A549 (cell line): ENCODE data around the gene COL5A2. TPM values are rescaled to one million over a fixed set of nuclear protein-coding genes. Genes with fewer than 3 reads are reported as not detected.
A peak's percentile ranks its signal among the peaks of the same experiment; 100 is the strongest.

Experiments
- ATAC-seq, 2 experiments: fragments of 200-7000 bp in 1 of 2; fragments of >200 bp in 1 of 2; cut with Nextera tagmentation in 1 of 2; cut with Tn5 transposase in 1 of 2; 3 replicates each; pipeline versions ENCODE4 v1.8.0 to v1.9.1; 2018 to 2020; ENCODE audit warnings: mild to moderate bottlenecking in 1 of 2, moderate library complexity in 1 of 2
- CTCF ChIA-PET: fragments of 300-600 bp; sonication (Branson Sonifier 250); formaldehyde crosslinking; extraction: SDS; loops from one replicate; lab custom pipeline; 2021; ENCODE audit warnings: antibody characterized with exemption, inconsistent platforms; lab: Yijun Ruan, JAX
- POLR2A ChIA-PET: fragments of 350-600 bp; formaldehyde crosslinking; extraction: SDS; loops from one replicate; lab custom pipeline; 2021; ENCODE audit warnings: antibody characterized with exemption, inconsistent platforms; lab: Yijun Ruan, JAX
- DNase-seq, 2 experiments: peaks; one replicate each; pipeline versions ENCODE4 v3.0.0 to v3.0.0-alpha.2; 2011 to 2016; ENCODE audit warnings: low read depth in 1 of 2, low spot score in 1 of 2
- FAIRE-seq: peaks from 2 replicates; lab custom pipeline; 2011; peaks lifted over from hg19 to GRCh38; lab: Jason Lieb, UNC
- H3K27ac ChIP-seq, 2 experiments: fragments of >200 bp; sonication (Bioruptor Twin); formaldehyde crosslinking; 3 replicates each; pipeline ENCODE4 v1.5.1; 2016 to 2017
- H3K4me1 ChIP-seq: fragments of >200 bp; sonication (Bioruptor Twin); formaldehyde crosslinking; 3 replicates; pipeline ENCODE4 v1.6.1; 2016
- H3K4me2 ChIP-seq: fragments of >200 bp; sonication (Bioruptor Twin); formaldehyde crosslinking; 3 replicates; pipeline ENCODE4 v1.6.1; 2016
- H3K4me3 ChIP-seq: fragments of >200 bp; sonication (Bioruptor Twin); formaldehyde crosslinking; 3 replicates; pipeline ENCODE4 v1.5.1; 2016
- H3K9me3 ChIP-seq: fragments of >200 bp; sonication (Bioruptor Twin); formaldehyde crosslinking; 3 replicates; pipeline ENCODE4 v1.6.1; 2016
- CEBPB ChIP-seq, 2 experiments: fragments of >200 bp in 1 of 2; sonication (Bioruptor Twin) in 1 of 2; formaldehyde crosslinking in 1 of 2; IDR thresholded peaks; 2 replicates each; pipeline ENCODE4 v1.6.1; 2012 to 2016
- CHD2 ChIP-seq: fragments of 150-350 bp; IDR thresholded peaks from 2 replicates; pipeline ENCODE4 v1.6.1; 2014; ENCODE audit warnings: low read length; ENCODE audit not compliant: partially characterized antibody
- EHMT2 ChIP-seq: fragments of 200-600 bp; sonication (generic); IDR thresholded peaks from 2 replicates; pipeline ENCODE4 v1.6.1; 2016; ENCODE audit warnings: antibody characterized with exemption, low read depth, mild to moderate bottlenecking, moderate library complexity
- ESRRA ChIP-seq: fragments of 150-350 bp; IDR thresholded peaks from 2 replicates; pipeline ENCODE4 v1.6.1; 2014; ENCODE audit warnings: mild to moderate bottlenecking, low read length, borderline replicate concordance
- FOSB ChIP-seq: fragments of 250-450 bp; sonication (Bioruptor Pico); IDR thresholded peaks from 2 replicates; pipeline ENCODE4 v1.5.0; 2020; ENCODE audit warnings: mild to moderate bottlenecking, moderate library complexity
- FOSL2 ChIP-seq, 2 experiments: fragments of 450-650 bp in 1 of 2; fragments of >200 bp in 1 of 2; sonication (Bioruptor Twin) in 1 of 2; formaldehyde crosslinking; IDR thresholded peaks; 2 replicates each; pipeline versions ENCODE4 v1.5.0 to v1.6.1; 2016 to 2020; ENCODE audit warnings: mild to moderate bottlenecking in 1 of 2, moderate library complexity in 1 of 2
- FOXS1 ChIP-seq: fragments of 250-450 bp; sonication (Bioruptor Pico); IDR thresholded peaks from 2 replicates; pipeline ENCODE4 v1.5.0; 2020; ENCODE audit warnings: mild to moderate bottlenecking, moderate library complexity
- GATA3 ChIP-seq: IDR thresholded peaks from 2 replicates; pipeline ENCODE4 v1.6.1; 2012; ENCODE audit warnings: borderline replicate concordance
- HDAC2 ChIP-seq: fragments of 200-600 bp; sonication (generic); IDR thresholded peaks from 2 replicates; pipeline ENCODE4 v1.6.1; 2016
- HOXA7 ChIP-seq: fragments of 250-450 bp; sonication (Bioruptor Pico); IDR thresholded peaks from 2 replicates; pipeline ENCODE4 v1.5.0; 2020; ENCODE audit warnings: mild to moderate bottlenecking, moderate library complexity
- HOXB5 ChIP-seq: fragments of 250-450 bp; sonication (Bioruptor Pico); IDR thresholded peaks from 2 replicates; pipeline ENCODE4 v1.5.0; 2020; ENCODE audit warnings: mild to moderate bottlenecking, moderate library complexity
- JUN ChIP-seq, 2 experiments: fragments of >200 bp; sonication (Bioruptor Twin); formaldehyde crosslinking; IDR thresholded peaks; 2 replicates in 1 of 2; 3 replicates in 1 of 2; pipeline ENCODE4 v1.6.1; 2016 to 2017
- KDM1A ChIP-seq: fragments of 200-600 bp; sonication (generic); IDR thresholded peaks from 2 replicates; pipeline ENCODE4 v1.6.1; 2016; ENCODE audit warnings: low read depth, mild to moderate bottlenecking
- MAFK ChIP-seq: fragments of 450-650 bp; IDR thresholded peaks from 2 replicates; pipeline ENCODE4 v1.6.1; 2014; ENCODE audit not compliant: partially characterized antibody
- NFE2L2 ChIP-seq: fragments of 150-350 bp; conservative IDR thresholded peaks from 2 replicates; pipeline ENCODE4 v1.6.1; 2014; ENCODE audit warnings: low read length
- PHF8 ChIP-seq: fragments of 200-600 bp; sonication (generic); IDR thresholded peaks from 2 replicates; pipeline ENCODE4 v1.6.1; 2016; ENCODE audit warnings: low read depth, mild to moderate bottlenecking, antibody characterized with exemption, moderate library complexity, borderline replicate concordance
- POLR2A ChIP-seq: IDR thresholded peaks from 2 replicates; pipeline ENCODE4 v1.6.1; 2012; ENCODE audit warnings: mild to moderate bottlenecking, low read length
- POLR2AphosphoS2 ChIP-seq: conservative IDR thresholded peaks from 2 replicates; pipeline ENCODE4 v1.6.1; 2012; ENCODE audit warnings: low read length, improper control_type of control experiment, inconsistent platforms
- RARB ChIP-seq: fragments of 250-450 bp; sonication (Bioruptor Pico); IDR thresholded peaks from 2 replicates; pipeline ENCODE4 v1.8.0; 2021; ENCODE audit warnings: mild to moderate bottlenecking, moderate library complexity
- RCOR1 ChIP-seq: fragments of 150-350 bp; IDR thresholded peaks from 2 replicates; pipeline ENCODE4 v1.6.1; 2014; ENCODE audit warnings: antibody characterized with exemption, low read length, low read depth
- RFX5 ChIP-seq: fragments of 450-650 bp; IDR thresholded peaks from 2 replicates; pipeline ENCODE4 v1.7.1; 2014; ENCODE audit warnings: antibody characterized with exemption, mild to moderate bottlenecking, moderate library complexity
- SMC3 ChIP-seq: fragments of >200 bp; sonication (Bioruptor Twin); formaldehyde crosslinking; IDR thresholded peaks from 3 replicates; pipeline ENCODE4 v1.6.1; 2018; ENCODE audit warnings: inconsistent platforms
- TFCP2L1 ChIP-seq: fragments of 250-450 bp; sonication (Bioruptor Pico); IDR thresholded peaks from 2 replicates; pipeline ENCODE4 v1.5.0; 2021; ENCODE audit warnings: mild to moderate bottlenecking
- ZC3H11A ChIP-seq: fragments of 450-650 bp; IDR thresholded peaks from 2 replicates; pipeline ENCODE4 v1.6.1; 2014; ENCODE audit warnings: antibody characterized with exemption, mild to moderate bottlenecking
- ZFP36 ChIP-seq: fragments of 450-650 bp; IDR thresholded peaks from 2 replicates; pipeline ENCODE4 v1.6.1; 2014; ENCODE audit warnings: borderline replicate concordance; ENCODE audit not compliant: partially characterized antibody
- ZSCAN20 ChIP-seq: fragments of 250-450 bp; sonication (Bioruptor Pico); IDR thresholded peaks from 2 replicates; pipeline ENCODE4 v1.8.0; 2022; ENCODE audit warnings: mild to moderate bottlenecking, moderate library complexity
- WGBS: methylation state at CpG from one replicate; pipeline ENCODE4 v1.1.6; 2017; ENCODE audit errors: missing lambda C conversion rate; 5-methylcytosine and 5-hydroxymethylcytosine counted together
- polyA plus RNA-seq, 4 experiments: library from polyadenylated mRNA; depleted of rRNA in 3 of 4; stranded (reverse); fragments of >200 nt; fragmentation: RNase III in 1 of 4; extraction: RNeasy Plus Mini Kit Qiagen cat#74134 plus additional on column Dnase treatment in 1 of 4; gene quantifications; 2 replicates in 3 of 4; 3 replicates in 1 of 4; pipeline ENCODE4 v1.2.3, GENCODE V29; 2011 to 2017
- TF ChIP-seq, protein P1 (sequence below): fragments of >200 bp; sonication (Bioruptor Twin); formaldehyde crosslinking; IDR thresholded peaks from 2 replicates; pipeline ENCODE4 v1.6.1; 2016
- TF ChIP-seq, protein P2 (sequence below): IDR thresholded peaks from 2 replicates; pipeline ENCODE4 v1.6.1; 2012; ENCODE audit warnings: low read depth, borderline replicate concordance
- TF ChIP-seq, protein P3 (sequence below): IDR thresholded peaks from 2 replicates; pipeline ENCODE4 v1.6.1; 2012
- TF ChIP-seq, protein P4 (sequence below): fragments of 250-450 bp; sonication (Bioruptor Pico); IDR thresholded peaks from 2 replicates; pipeline ENCODE4 v1.5.0; 2020; ENCODE audit warnings: low read depth, mild to moderate bottlenecking, moderate library complexity
- TF ChIP-seq, protein P5 (sequence below): fragments of 250-450 bp; sonication (Bioruptor Pico); IDR thresholded peaks from 2 replicates; pipeline ENCODE4 v1.5.0; 2021; ENCODE audit warnings: mild to moderate bottlenecking, moderate library complexity, borderline replicate concordance
- TF ChIP-seq, protein P6 (sequence below): fragments of 200-600 bp; sonication (generic); IDR thresholded peaks from 2 replicates; pipeline ENCODE4 v1.6.1; 2016; ENCODE audit warnings: antibody characterized with exemption, mild to moderate bottlenecking, moderate library complexity

Gene COL5A2
- polyA plus RNA-seq, 2 of the 4 experiments (the other 2 are of a cell fraction) = 152 to 215 TPM

DNA sequence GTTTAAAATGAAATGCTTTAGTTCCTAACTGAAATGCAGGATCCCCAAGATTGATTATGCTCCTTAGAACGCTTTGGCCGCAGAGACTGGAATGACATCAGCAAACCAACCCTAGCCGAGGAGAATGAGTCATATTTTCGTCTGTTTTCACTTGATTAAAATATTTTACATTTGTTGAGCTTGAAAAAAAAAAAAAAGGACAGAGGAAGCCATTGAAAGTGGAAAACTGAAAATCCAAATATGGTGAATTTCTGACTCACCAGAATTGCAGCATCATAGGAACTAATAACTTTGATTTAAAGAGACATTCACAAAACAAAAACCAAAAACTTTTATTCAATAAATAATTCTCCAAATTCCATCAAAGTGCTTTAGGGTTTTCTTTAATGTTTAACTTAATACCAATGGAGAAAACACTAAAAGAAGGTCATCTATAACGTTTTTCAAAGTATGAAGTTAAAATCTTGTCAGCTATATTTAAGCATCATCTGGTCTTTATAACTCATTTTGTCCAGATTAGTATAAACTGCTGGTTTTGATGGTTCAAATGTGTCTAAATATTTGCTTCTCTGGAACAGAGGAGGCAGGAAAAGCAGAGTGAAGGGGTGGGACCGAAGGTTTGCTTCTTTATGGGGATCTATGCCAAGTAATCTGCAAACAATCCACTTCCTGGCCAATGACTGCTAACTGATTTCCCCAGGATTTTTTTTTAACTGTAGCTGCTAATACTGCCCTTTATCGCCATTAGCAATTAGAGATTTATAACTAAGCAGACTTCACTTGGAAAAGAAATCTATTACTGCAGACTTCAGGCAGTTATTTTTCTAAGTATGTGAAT, 30.9 kb upstream of the COL5A2 start:
- peak overlapping the region; percentile 91 to 95 for H3K27ac ChIP-seq
- H3K9me3 ChIP-seq = no peaks in the 10 kb centered on the region
- peak; percentile 41 to 89 for DNase-seq
- H3K4me3 ChIP-seq = peak overlapping the region; percentile 29; the same call in 2 of the 3 replicates
- ATAC-seq = peak; percentile 81 to 82
- WGBS = 4% methylated on average over 7 of the region's 7 CpGs
- peak overlapping the region; percentile 84 for H3K4me2 ChIP-seq
- H3K4me1 ChIP-seq = peaks cover 75% of the 10 kb centered on the region
- ChIA-PET CTCF (interaction anchor here (1.0 to 1.7 kb wide), 6 partner anchors 10 to 78 kb away, joined by 3 to 8 read pairs (median 4); no protein-coding TSS in a partner anchor), POLR2A (interaction anchor here (0.5 to 2.4 kb wide), 9 partner anchors 9 to 919 kb away, joined by 3 to 23 read pairs (median 3); partner anchors contain the start of genes COL5A2 and GULP1)
- FAIRE-seq = no peak
- TF ChIP-seq GATA3 = peak; percentile 67; the same call in 1 of the 2 replicates
- TF ChIP-seq ZSCAN20 (CRISPR knock-in tag) = no peak
- no peak for TF ChIP-seq HOXB5 (CRISPR knock-in tag)
- TF ChIP-seq EHMT2 = no peak
- no peak for TF ChIP-seq TFCP2L1 (CRISPR knock-in tag)
- TF ChIP-seq, protein P1, sequence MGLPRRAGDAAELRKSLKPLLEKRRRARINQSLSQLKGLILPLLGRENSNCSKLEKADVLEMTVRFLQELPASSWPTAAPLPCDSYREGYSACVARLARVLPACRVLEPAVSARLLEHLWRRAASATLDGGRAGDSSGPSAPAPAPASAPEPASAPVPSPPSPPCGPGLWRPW = no peak
- TF ChIP-seq, protein P2, sequence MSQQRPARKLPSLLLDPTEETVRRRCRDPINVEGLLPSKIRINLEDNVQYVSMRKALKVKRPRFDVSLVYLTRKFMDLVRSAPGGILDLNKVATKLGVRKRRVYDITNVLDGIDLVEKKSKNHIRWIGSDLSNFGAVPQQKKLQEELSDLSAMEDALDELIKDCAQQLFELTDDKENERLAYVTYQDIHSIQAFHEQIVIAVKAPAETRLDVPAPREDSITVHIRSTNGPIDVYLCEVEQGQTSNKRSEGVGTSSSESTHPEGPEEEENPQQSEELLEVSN = no peak
- no peak for TF ChIP-seq FOXS1 (CRISPR knock-in tag)
- TF ChIP-seq, protein P3, sequence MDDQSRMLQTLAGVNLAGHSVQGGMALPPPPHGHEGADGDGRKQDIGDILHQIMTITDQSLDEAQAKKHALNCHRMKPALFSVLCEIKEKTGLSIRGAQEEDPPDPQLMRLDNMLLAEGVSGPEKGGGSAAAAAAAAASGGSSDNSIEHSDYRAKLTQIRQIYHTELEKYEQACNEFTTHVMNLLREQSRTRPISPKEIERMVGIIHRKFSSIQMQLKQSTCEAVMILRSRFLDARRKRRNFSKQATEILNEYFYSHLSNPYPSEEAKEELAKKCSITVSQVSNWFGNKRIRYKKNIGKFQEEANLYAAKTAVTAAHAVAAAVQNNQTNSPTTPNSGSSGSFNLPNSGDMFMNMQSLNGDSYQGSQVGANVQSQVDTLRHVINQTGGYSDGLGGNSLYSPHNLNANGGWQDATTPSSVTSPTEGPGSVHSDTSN = 0 out of 2 replicates have a peak, but pooled peaks have one; percentile 15
- TF ChIP-seq CEBPB (IDR thresholded peaks at IDR 0.05) = peak; percentile 65 to 88; a peak in 3 of 4 replicates
- TF ChIP-seq MAFK = peak; percentile 54
- no peak for TF ChIP-seq ZFP36
- TF ChIP-seq JUN (IDR thresholded peaks at IDR 0.05) = peak; percentile 70 to 74; a peak in 4 of 5 replicates
- no peak for TF ChIP-seq POLR2AphosphoS2
- no peak for TF ChIP-seq PHF8
- TF ChIP-seq RCOR1 = no peak
- no peak for TF ChIP-seq ESRRA
- TF ChIP-seq FOSB (CRISPR knock-in tag) = no peak
- no peak for TF ChIP-seq CHD2
- no peak for TF ChIP-seq HOXA7 (CRISPR knock-in tag)
- TF ChIP-seq, protein P4, sequence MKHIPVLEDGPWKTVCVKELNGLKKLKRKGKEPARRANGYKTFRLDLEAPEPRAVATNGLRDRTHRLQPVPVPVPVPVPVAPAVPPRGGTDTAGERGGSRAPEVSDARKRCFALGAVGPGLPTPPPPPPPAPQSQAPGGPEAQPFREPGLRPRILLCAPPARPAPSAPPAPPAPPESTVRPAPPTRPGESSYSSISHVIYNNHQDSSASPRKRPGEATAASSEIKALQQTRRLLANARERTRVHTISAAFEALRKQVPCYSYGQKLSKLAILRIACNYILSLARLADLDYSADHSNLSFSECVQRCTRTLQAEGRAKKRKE (CRISPR knock-in tag) = no peak
- TF ChIP-seq, protein P5, sequence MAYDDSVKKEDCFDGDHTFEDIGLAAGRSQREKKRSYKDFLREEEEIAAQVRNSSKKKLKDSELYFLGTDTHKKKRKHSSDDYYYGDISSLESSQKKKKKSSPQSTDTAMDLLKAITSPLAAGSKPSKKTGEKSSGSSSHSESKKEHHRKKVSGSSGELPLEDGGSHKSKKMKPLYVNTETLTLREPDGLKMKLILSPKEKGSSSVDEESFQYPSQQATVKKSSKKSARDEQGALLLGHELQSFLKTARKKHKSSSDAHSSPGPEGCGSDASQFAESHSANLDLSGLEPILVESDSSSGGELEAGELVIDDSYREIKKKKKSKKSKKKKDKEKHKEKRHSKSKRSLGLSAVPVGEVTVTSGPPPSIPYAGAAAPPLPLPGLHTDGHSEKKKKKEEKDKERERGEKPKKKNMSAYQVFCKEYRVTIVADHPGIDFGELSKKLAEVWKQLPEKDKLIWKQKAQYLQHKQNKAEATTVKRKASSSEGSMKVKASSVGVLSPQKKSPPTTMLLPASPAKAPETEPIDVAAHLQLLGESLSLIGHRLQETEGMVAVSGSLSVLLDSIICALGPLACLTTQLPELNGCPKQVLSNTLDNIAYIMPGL = no peak
- TF ChIP-seq, protein P6, sequence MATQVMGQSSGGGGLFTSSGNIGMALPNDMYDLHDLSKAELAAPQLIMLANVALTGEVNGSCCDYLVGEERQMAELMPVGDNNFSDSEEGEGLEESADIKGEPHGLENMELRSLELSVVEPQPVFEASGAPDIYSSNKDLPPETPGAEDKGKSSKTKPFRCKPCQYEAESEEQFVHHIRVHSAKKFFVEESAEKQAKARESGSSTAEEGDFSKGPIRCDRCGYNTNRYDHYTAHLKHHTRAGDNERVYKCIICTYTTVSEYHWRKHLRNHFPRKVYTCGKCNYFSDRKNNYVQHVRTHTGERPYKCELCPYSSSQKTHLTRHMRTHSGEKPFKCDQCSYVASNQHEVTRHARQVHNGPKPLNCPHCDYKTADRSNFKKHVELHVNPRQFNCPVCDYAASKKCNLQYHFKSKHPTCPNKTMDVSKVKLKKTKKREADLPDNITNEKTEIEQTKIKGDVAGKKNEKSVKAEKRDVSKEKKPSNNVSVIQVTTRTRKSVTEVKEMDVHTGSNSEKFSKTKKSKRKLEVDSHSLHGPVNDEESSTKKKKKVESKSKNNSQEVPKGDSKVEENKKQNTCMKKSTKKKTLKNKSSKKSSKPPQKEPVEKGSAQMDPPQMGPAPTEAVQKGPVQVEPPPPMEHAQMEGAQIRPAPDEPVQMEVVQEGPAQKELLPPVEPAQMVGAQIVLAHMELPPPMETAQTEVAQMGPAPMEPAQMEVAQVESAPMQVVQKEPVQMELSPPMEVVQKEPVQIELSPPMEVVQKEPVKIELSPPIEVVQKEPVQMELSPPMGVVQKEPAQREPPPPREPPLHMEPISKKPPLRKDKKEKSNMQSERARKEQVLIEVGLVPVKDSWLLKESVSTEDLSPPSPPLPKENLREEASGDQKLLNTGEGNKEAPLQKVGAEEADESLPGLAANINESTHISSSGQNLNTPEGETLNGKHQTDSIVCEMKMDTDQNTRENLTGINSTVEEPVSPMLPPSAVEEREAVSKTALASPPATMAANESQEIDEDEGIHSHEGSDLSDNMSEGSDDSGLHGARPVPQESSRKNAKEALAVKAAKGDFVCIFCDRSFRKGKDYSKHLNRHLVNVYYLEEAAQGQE = no peak
- TF ChIP-seq KDM1A = no peak
- TF ChIP-seq ZC3H11A = no peak
- no peak for TF ChIP-seq NFE2L2
- TF ChIP-seq HDAC2 = no peak
- TF ChIP-seq SMC3 = 0 out of 3 replicates have a peak, but pooled peaks have one; percentile 13
- TF ChIP-seq FOSL2 (IDR thresholded peaks at IDR 0.05) = peak; percentile 91
- TF ChIP-seq FOSL2 (CRISPR knock-in tag; IDR thresholded peaks at IDR 0.05) = peak; percentile 99
- TF ChIP-seq RARB (CRISPR knock-in tag) = no peak
- TF ChIP-seq RFX5 = no peak
- no peak for TF ChIP-seq POLR2A
